Endothelial cell of umbilical vein (primary cell): ENCODE results near the gene CFAP46. TPM values are rescaled to one million over a fixed set of nuclear protein-coding genes. Genes with fewer than 3 reads are reported as not detected.

ENCODE experiments used
- BruUV-seq: library from RNA; stranded (reverse); fragments of 400-500 nt; replicated peaks from 2 replicates; lab custom pipeline; 2021; lab: Mats Ljungman, UMichigan
- CTCF ChIA-PET: fragments of 300-600, 350-600 bp; sonication (Branson Sonifier 250); formaldehyde crosslinking; loops from one replicate; lab custom pipeline; 2021; ENCODE audit warnings: antibody characterized with exemption, inconsistent platforms; lab: Charles Lee
- POLR2A ChIA-PET: fragments of 300-600, 350-600 bp; sonication (Branson Sonifier 250); formaldehyde crosslinking; loops from one replicate; lab custom pipeline; 2021; ENCODE audit warnings: antibody characterized with exemption, inconsistent platforms; lab: Charles Lee
- DNase-seq: peaks from one replicate; pipeline ENCODE4 v3.0.0-alpha.2; 2011; ENCODE audit warnings: low read depth, low spot score
- FAIRE-seq: peaks from 2 replicates; lab custom pipeline; 2011; peaks lifted over from hg19 to GRCh38; lab: Jason Lieb, UNC
- H2AFZ ChIP-seq: 2 replicates; pipeline ENCODE4 v1.6.0; 2012; ENCODE audit warnings: low read depth, low read length, control low read depth, inconsistent platforms
- H3K27ac ChIP-seq: 2 replicates; pipeline ENCODE4 v1.5.1; 2011; ENCODE audit warnings: low read depth, mild to moderate bottlenecking, control low read depth, low read length, moderate library complexity; ENCODE audit not compliant: insufficient read depth
- H3K27me3 ChIP-seq, 2 experiments: 2 replicates each; pipeline versions ENCODE4 v1.6.0 to v1.6.1; 2011; ENCODE audit warnings: low read length in 2 of 2, mixed read lengths in 1 of 2; ENCODE audit not compliant: control insufficient read depth in 2 of 2, insufficient read depth in 2 of 2
- H3K36me3 ChIP-seq, 2 experiments: 2 replicates in 1 of 2; 3 replicates in 1 of 2; pipeline ENCODE4 v1.5.1; 2011; ENCODE audit warnings: low read length in 2 of 2, mild to moderate bottlenecking in 1 of 2, moderate library complexity in 1 of 2; ENCODE audit not compliant: control insufficient read depth in 2 of 2, insufficient read depth in 2 of 2; ENCODE audit errors: extremely low read depth in 1 of 2
- H3K4me1 ChIP-seq: 3 replicates; pipeline ENCODE4 v1.5.1; 2011; ENCODE audit warnings: mild to moderate bottlenecking, low read length; ENCODE audit not compliant: control insufficient read depth, insufficient read depth; ENCODE audit errors: extremely low read depth
- H3K4me2 ChIP-seq: 2 replicates; pipeline ENCODE4 v1.6.1; 2011; ENCODE audit warnings: low read length, control low read depth, mixed read lengths; ENCODE audit not compliant: insufficient read depth
- H3K4me3 ChIP-seq, 3 experiments: fragments of 200-600 bp in 1 of 3; sonication (generic), shearing (Covaris generic) in 1 of 3; replicated peaks in 1 of 3; 2 replicates each; pipeline ENCODE4 v1.5.1; 2011 to 2016; ENCODE audit warnings: control low read depth in 3 of 3, low read length in 3 of 3, mild to moderate bottlenecking in 2 of 3, inconsistent platforms in 1 of 3, low read depth in 1 of 3, moderate library complexity in 1 of 3; ENCODE audit not compliant: insufficient read depth in 1 of 3
- H3K79me2 ChIP-seq: 2 replicates; pipeline ENCODE4 v1.6.0; 2012; ENCODE audit warnings: low read length, inconsistent platforms; ENCODE audit not compliant: control insufficient read depth, insufficient read depth
- H3K9ac ChIP-seq: replicated peaks from 2 replicates; pipeline ENCODE3; 2011; ENCODE audit warnings: low read length, control low read depth; ENCODE audit not compliant: insufficient read depth; ENCODE audit errors: extremely low read depth
- H3K9me1 ChIP-seq: replicated peaks from 3 replicates; pipeline ENCODE4 v1.6.0; 2011; ENCODE audit warnings: mild to moderate bottlenecking, low read length; ENCODE audit not compliant: control insufficient read depth, insufficient read depth; ENCODE audit errors: extremely low read depth
- H3K9me3 ChIP-seq: replicated peaks from 2 replicates; pipeline ENCODE4 v1.5.1; 2012; ENCODE audit warnings: low read length, inconsistent platforms; ENCODE audit not compliant: control insufficient read depth, insufficient read depth
- H4K20me1 ChIP-seq: replicated peaks from 2 replicates; pipeline ENCODE3; 2011; ENCODE audit warnings: mild to moderate bottlenecking, low read length; ENCODE audit not compliant: control insufficient read depth, insufficient read depth; ENCODE audit errors: extremely low read depth
- EZH2 ChIP-seq: IDR thresholded peaks from 2 replicates; pipeline ENCODE4 v1.6.1; 2012; ENCODE audit warnings: borderline replicate concordance, low read depth, mild to moderate bottlenecking, moderate library complexity, low read length, inconsistent platforms; ENCODE audit not compliant: severe bottlenecking
- FOS ChIP-seq: IDR thresholded peaks from 2 replicates; pipeline ENCODE4 v1.6.1; 2011; ENCODE audit warnings: mild to moderate bottlenecking, low read length, moderate library complexity, borderline replicate concordance; ENCODE audit not compliant: insufficient read depth
- GATA2 ChIP-seq: IDR thresholded peaks from 2 replicates; pipeline ENCODE4 v1.7.0; 2011; ENCODE audit warnings: low read depth, mild to moderate bottlenecking, moderate library complexity, mixed read lengths, low read length; ENCODE audit not compliant: insufficient read length, insufficient read depth
- JUN ChIP-seq: IDR thresholded peaks from 2 replicates; pipeline ENCODE4 v1.6.1; 2011; ENCODE audit warnings: borderline replicate concordance, low read depth; ENCODE audit not compliant: insufficient read length, insufficient read depth
- MYC ChIP-seq: IDR thresholded peaks from one replicate; pipeline ENCODE4 v1.6.1; 2011; ENCODE audit warnings: mild to moderate bottlenecking, low read depth, low read length
- POLR2A ChIP-seq: IDR thresholded peaks from 2 replicates; pipeline ENCODE4 v1.6.1; 2012; ENCODE audit warnings: low read depth, mild to moderate bottlenecking, control low read depth, low read length
- POLR2AphosphoS5 ChIP-seq: IDR thresholded peaks from 2 replicates; pipeline ENCODE4 v1.6.1; 2012; ENCODE audit warnings: low read depth, mild to moderate bottlenecking, control low read depth, low read length, moderate library complexity; ENCODE audit not compliant: insufficient read depth
- dilution Hi-C: fragments of 300-500 bp; cut with MboI; formaldehyde crosslinking; loops from one replicate; pipeline ENCODE4 v1.15.0; 2019; ENCODE audit warnings: low sequenced_read_pairs; ENCODE audit not compliant: extremely low pct_ligation_motif_present
- intact Hi-C: fragments of 100-400 bp; cut with micrococcal nuclease; formaldehyde crosslinking; loops from one replicate; pipeline ENCODE4 v1.10.0; 2022
- polyA plus RNA-seq, 4 experiments: library from polyadenylated mRNA; depleted of rRNA in 3 of 4; stranded (reverse) in 3 of 4; unstranded in 1 of 4; fragments of >200 nt; gene quantifications; 2 replicates each; pipeline versions ENCODE4 v1.2.1 to v1.2.3, GENCODE V29; 2011 to 2012; ENCODE audit warnings: missing spikeins in 1 of 4
- total RNA-seq: library from RNA; stranded (reverse); gene quantifications from 2 replicates; pipeline ENCODE4 v1.2.3, GENCODE V29; 2021
- TF ChIP-seq, protein P1 (sequence below): IDR thresholded peaks from 2 replicates; pipeline ENCODE4 v1.6.1; 2011; ENCODE audit not compliant: insufficient read depth, insufficient read length
- TF ChIP-seq, protein P2 (sequence below), 2 donors: IDR thresholded peaks; 1 replicate in 1 of 2; 2 replicates in 1 of 2; pipeline ENCODE4 v1.5.1; 2011; ENCODE audit warnings: low read length in 2 of 2, mild to moderate bottlenecking in 2 of 2, moderate library complexity in 2 of 2, control low read depth in 1 of 2, inconsistent platforms in 1 of 2, low read depth in 1 of 2; ENCODE audit not compliant: insufficient read depth in 1 of 2; ENCODE audit errors: extremely low read depth in 1 of 2

The CFAP46 gene
- total and polyA plus RNA-seq, 2 donors (not counting 3 experiments of a cell fraction or from before 2014, with no cell fraction given), result 0.75 to 0.98 TPM

DNA sequence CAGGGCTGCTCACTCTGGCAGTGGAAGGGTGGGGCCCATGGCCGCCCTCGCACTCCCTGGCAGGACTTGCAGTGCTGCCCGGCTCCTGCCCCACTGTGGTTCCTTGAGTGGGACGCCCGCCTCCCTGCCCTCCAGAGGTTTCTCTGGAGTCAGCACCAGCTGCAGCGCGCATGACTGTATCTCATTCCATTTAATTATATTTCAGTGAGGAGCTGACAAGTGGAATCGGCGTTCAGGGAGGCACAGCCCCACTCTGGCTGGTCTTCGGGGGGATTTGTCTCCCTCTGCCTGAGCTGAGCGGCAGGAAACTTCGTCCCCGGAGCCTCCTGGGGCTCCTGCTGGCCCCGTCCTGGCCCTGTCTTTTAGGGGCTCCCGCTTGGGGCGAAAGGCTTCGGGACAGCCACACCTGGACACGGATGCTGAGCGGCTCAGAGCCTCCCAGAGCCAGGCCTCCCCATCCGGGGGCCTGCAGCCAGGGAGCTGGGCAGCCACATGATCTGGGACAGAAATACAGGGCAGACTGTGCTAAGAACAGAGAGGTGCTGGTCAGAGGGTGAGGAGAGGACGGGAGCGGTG is 81.2 kb downstream of the CFAP46 start:
- no peaks in the 10 kb centered on the region for H3K9me1 ChIP-seq
- POLR2A ChIA-PET, result no interaction called here
- no peak overlapping the region for H3K27ac ChIP-seq
- no peak overlapping the region for H3K4me2 ChIP-seq
- dilution Hi-C loops, result no loop called here
- H3K27me3 ChIP-seq, result no peaks in the 10 kb centered on the region
- DNase-seq (no peak), FAIRE-seq (no peak)
- H4K20me1 ChIP-seq, result no peaks in the 10 kb centered on the region
- no peaks in the 10 kb centered on the region for H3K9me3 ChIP-seq
- no TSS peak for BruUV-seq
- no peak overlapping the region for H2AFZ ChIP-seq
- intact Hi-C loops, result no loop called here
- no peak overlapping the region for H3K4me3 ChIP-seq
- H3K79me2 ChIP-seq, result no peaks in the 10 kb centered on the region
- H3K9ac ChIP-seq, result no peak overlapping the region
- CTCF ChIA-PET, result no interaction called here
- no peaks in the 10 kb centered on the region for H3K4me1 ChIP-seq
- no peaks in the 10 kb centered on the region for H3K36me3 ChIP-seq
- no peak for TF ChIP-seq JUN
- TF ChIP-seq, protein P1, sequence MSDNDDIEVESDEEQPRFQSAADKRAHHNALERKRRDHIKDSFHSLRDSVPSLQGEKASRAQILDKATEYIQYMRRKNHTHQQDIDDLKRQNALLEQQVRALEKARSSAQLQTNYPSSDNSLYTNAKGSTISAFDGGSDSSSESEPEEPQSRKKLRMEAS, result no peak
- TF ChIP-seq POLR2A, result no peak
- TF ChIP-seq FOS, result no peak
- no peak for TF ChIP-seq EZH2
- TF ChIP-seq GATA2, result no peak
- TF ChIP-seq, protein P2, sequence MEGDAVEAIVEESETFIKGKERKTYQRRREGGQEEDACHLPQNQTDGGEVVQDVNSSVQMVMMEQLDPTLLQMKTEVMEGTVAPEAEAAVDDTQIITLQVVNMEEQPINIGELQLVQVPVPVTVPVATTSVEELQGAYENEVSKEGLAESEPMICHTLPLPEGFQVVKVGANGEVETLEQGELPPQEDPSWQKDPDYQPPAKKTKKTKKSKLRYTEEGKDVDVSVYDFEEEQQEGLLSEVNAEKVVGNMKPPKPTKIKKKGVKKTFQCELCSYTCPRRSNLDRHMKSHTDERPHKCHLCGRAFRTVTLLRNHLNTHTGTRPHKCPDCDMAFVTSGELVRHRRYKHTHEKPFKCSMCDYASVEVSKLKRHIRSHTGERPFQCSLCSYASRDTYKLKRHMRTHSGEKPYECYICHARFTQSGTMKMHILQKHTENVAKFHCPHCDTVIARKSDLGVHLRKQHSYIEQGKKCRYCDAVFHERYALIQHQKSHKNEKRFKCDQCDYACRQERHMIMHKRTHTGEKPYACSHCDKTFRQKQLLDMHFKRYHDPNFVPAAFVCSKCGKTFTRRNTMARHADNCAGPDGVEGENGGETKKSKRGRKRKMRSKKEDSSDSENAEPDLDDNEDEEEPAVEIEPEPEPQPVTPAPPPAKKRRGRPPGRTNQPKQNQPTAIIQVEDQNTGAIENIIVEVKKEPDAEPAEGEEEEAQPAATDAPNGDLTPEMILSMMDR (IDR thresholded peaks at IDR 0.05; ENCODE audit: extremely low read depth in 1 of 2, insufficient read depth in 1 of 2, low read depth in 1 of 2, low read length in 2 of 2), result no peak
- no peak for TF ChIP-seq MYC
- no peak for TF ChIP-seq POLR2AphosphoS5
